Measurements from ENCODE around the gene MS4A10. TPM values are rescaled to one million over a fixed set of nuclear protein-coding genes. Genes with fewer than 3 reads are reported as not detected.

Gene MS4A10
- total and polyA plus RNA-seq, 2 experiments from 2014 or later: not detected

GRCh38 chr11:60748225-60748624, 36.9 kb upstream of the MS4A10 start:
- Histone ChIP-seq H3K79me2 (replicated peaks; ENCODE audit: insufficient read depth) (no peaks in the 10 kb centered on the region), H2AFZ (no peak overlapping the region), H3K4me2 (no peak overlapping the region), H3F3A (replicated peaks; ENCODE audit: low read depth) (no peaks in the 10 kb centered on the region), H3K36me3 (ENCODE audit: insufficient read depth) (no peaks in the 10 kb centered on the region), H3K9me2 (ENCODE audit: insufficient read depth) (no peaks in the 10 kb centered on the region), H3K27ac (ENCODE audit: low read depth) (no peak overlapping the region), H3K4me1 (ENCODE audit: insufficient read depth) (no peaks in the 10 kb centered on the region), H3K27me3 (ENCODE audit: insufficient read depth) (no peaks in the 10 kb centered on the region), H4K20me1 (replicated peaks; ENCODE audit: insufficient read depth) (no peaks in the 10 kb centered on the region), H3K4me3 (no peak overlapping the region)
- Mint-ChIP-seq H3K4me3 (no peak overlapping the region), H3K27ac (no peak overlapping the region), H3K27me3 (ENCODE audit: insufficient read depth, low read depth, poor library complexity) (peaks cover 9% of the 10 kb centered on the region), H3K9me3 (no peaks in the 10 kb centered on the region; the same call in none of the 3 replicates), H3K36me3 (ENCODE audit: low read depth) (no peaks in the 10 kb centered on the region; the same call in 1 of the 3 replicates), H3K4me1 (peaks cover 7% of the 10 kb centered on the region; the same call in 2 of the 3 replicates)
- DNase-seq (ENCODE audit: low spot score) (no peak), ATAC-seq (no peak; the same call in 2 of the 3 replicates)
- no peak for TF ChIP-seq EZH2phosphoT487 (IDR thresholded peaks at IDR 0.05; ENCODE audit: unreplicated experiment)
- TF ChIP-seq ZNF114 (CRISPR knock-in tag; IDR thresholded peaks at IDR 0.05): no peak
- TF ChIP-seq ZNF331 (CRISPR knock-in tag; IDR thresholded peaks at IDR 0.05; ENCODE audit: low read depth): no peak

DNA sequence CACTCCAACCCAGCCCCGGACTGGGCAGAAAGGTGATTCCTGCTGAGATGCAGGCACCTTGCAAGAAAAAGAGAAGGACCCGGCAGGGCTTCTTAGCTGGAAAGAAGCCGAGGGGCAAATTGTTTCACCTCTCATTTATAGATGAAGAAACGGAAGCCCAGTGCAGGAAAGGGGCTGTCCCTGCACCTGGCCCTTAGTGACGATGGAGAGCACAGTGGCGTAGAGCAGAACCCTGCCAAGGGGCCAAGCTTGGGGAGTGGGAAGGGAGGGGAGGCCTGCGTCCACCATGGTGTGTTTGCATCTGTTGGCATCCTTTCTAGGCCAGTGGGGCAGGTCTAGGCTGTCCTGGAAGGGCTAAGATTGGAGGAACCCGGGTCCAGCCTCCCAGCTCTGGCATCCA, 36.3 kb upstream of the MS4A10 start:
- Mint-ChIP-seq H3K36me3 (ENCODE audit: low read depth) (no peaks in the 10 kb centered on the region; the same call in 1 of the 3 replicates), H3K27ac (no peak overlapping the region), H3K4me1 (peaks cover 7% of the 10 kb centered on the region; the same call in 2 of the 3 replicates), H3K9me3 (no peaks in the 10 kb centered on the region; the same call in none of the 3 replicates), H3K27me3 (ENCODE audit: insufficient read depth, low read depth, poor library complexity) (peaks cover 9% of the 10 kb centered on the region), H3K4me3 (no peak overlapping the region)
- Histone ChIP-seq H3K36me3 (ENCODE audit: insufficient read depth) (no peaks in the 10 kb centered on the region), H3K4me2 (no peak overlapping the region), H3K79me2 (replicated peaks; ENCODE audit: insufficient read depth) (no peaks in the 10 kb centered on the region), H3K4me3 (no peak overlapping the region), H3K27ac (ENCODE audit: low read depth) (no peak overlapping the region), H3F3A (replicated peaks; ENCODE audit: low read depth) (no peaks in the 10 kb centered on the region), H3K27me3 (ENCODE audit: insufficient read depth) (no peaks in the 10 kb centered on the region), H2AFZ (no peak overlapping the region), H4K20me1 (replicated peaks; ENCODE audit: insufficient read depth) (no peaks in the 10 kb centered on the region), H3K4me1 (ENCODE audit: insufficient read depth) (no peaks in the 10 kb centered on the region), H3K9me2 (ENCODE audit: insufficient read depth) (no peaks in the 10 kb centered on the region)
- TF ChIP-seq CREB1 (CRISPR knock-in tag; IDR thresholded peaks at IDR 0.05; ENCODE audit: low read depth) (no peak), JUNB (IDR thresholded peaks at IDR 0.05; ENCODE audit: unreplicated experiment) (no peak), NANOG (IDR thresholded peaks at IDR 0.05; ENCODE audit: borderline replicate concordance) (no peak), EZH2phosphoT487 (IDR thresholded peaks at IDR 0.05; ENCODE audit: unreplicated experiment) (no peak), STAT1 (IDR thresholded peaks at IDR 0.05; ENCODE audit: unreplicated experiment) (no peak), ZNF114 (CRISPR knock-in tag; IDR thresholded peaks at IDR 0.05) (no peak), POLR2AphosphoS5 (IDR thresholded peaks at IDR 0.05; ENCODE audit: low read depth) (no peak), CTCF (conservative IDR thresholded peaks at IDR 0.05; ENCODE audit: low read depth in 2 of 2) (no peak)
- TF ChIP-seq, protein P1, sequence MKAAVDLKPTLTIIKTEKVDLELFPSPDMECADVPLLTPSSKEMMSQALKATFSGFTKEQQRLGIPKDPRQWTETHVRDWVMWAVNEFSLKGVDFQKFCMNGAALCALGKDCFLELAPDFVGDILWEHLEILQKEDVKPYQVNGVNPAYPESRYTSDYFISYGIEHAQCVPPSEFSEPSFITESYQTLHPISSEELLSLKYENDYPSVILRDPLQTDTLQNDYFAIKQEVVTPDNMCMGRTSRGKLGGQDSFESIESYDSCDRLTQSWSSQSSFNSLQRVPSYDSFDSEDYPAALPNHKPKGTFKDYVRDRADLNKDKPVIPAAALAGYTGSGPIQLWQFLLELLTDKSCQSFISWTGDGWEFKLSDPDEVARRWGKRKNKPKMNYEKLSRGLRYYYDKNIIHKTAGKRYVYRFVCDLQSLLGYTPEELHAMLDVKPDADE (IDR thresholded peaks at IDR 0.05): no peak
- ATAC-seq (no peak), DNase-seq (ENCODE audit: low spot score) (no peak)

All from GM23338 (cell line).